Hepatocyte (in vitro differentiated cells): ENCODE measurements around the gene IL1RAPL2. TPM values are rescaled to one million over a fixed set of nuclear protein-coding genes. Genes with fewer than 3 reads are reported as not detected.
A peak's percentile ranks its signal among the peaks of the same experiment; 100 is the strongest.

Experiments used
- DNase-seq: peaks from one replicate; pipeline ENCODE4 v3.0.0-alpha.2; 2016; ENCODE audit warnings: low spot score
- H2AFZ ChIP-seq: fragments of 200-600 bp; sonication (generic); 2 replicates; pipeline ENCODE4 v1.6.0; 2016; ENCODE audit warnings: antibody characterized with exemption, mild to moderate bottlenecking
- H3K27ac ChIP-seq: fragments of 200-600 bp; sonication (generic); 2 replicates; pipeline ENCODE4 v1.5.1; 2016; ENCODE audit warnings: mild to moderate bottlenecking
- H3K27me3 ChIP-seq: fragments of 200-600 bp; sonication (generic); 2 replicates; pipeline ENCODE4 v1.6.1; 2016
- H3K36me3 ChIP-seq: fragments of 200-600 bp; sonication (generic); replicated peaks from 2 replicates; pipeline ENCODE4 v1.5.1; 2016; ENCODE audit warnings: low read depth; ENCODE audit not compliant: insufficient read depth
- H3K4me1 ChIP-seq: fragments of 200-600 bp; sonication (generic); 2 replicates; pipeline ENCODE4 v1.5.1; 2016; ENCODE audit warnings: mild to moderate bottlenecking, moderate library complexity; ENCODE audit not compliant: insufficient read depth
- H3K4me2 ChIP-seq: fragments of 200-600 bp; sonication (generic); 2 replicates; pipeline ENCODE4 v1.6.0; 2016
- H3K4me3 ChIP-seq: fragments of 200-600 bp; sonication (generic); 2 replicates; pipeline ENCODE4 v1.5.1; 2016; ENCODE audit warnings: mild to moderate bottlenecking
- H3K79me2 ChIP-seq: fragments of 200-600 bp; sonication (generic); 2 replicates; pipeline ENCODE4 v1.6.0; 2017; ENCODE audit warnings: mild to moderate bottlenecking
- H3K9me2 ChIP-seq: fragments of 200-600 bp; sonication (generic); replicated peaks from 2 replicates; pipeline ENCODE4 v1.6.0; 2017; ENCODE audit warnings: mild to moderate bottlenecking; ENCODE audit not compliant: insufficient read depth
- H3K9me3 ChIP-seq: fragments of 200-600 bp; sonication (generic); 2 replicates; pipeline ENCODE4 v1.5.1; 2016; ENCODE audit warnings: low read depth, mild to moderate bottlenecking
- H4K20me1 ChIP-seq: fragments of 200-600 bp; sonication (generic); 2 replicates; pipeline ENCODE4 v1.6.0; 2016; ENCODE audit warnings: mild to moderate bottlenecking; ENCODE audit not compliant: insufficient read depth, poor library complexity, severe bottlenecking
- EZH2 ChIP-seq: fragments of 200-600 bp; sonication (generic); IDR thresholded peaks from 2 replicates; pipeline ENCODE4 v1.6.1; 2016; ENCODE audit warnings: antibody characterized with exemption, mild to moderate bottlenecking, borderline replicate concordance
- EZH2phosphoT487 ChIP-seq: fragments of 200-600 bp; sonication (generic); IDR thresholded peaks from one replicate; pipeline ENCODE4 v1.6.1; 2018; ENCODE audit warnings: antibody characterized with exemption, mild to moderate bottlenecking, low read depth, moderate library complexity; ENCODE audit not compliant: unreplicated experiment, severe bottlenecking
- WGBS: methylation state at CpG from one replicate; pipeline ENCODE4 v1.1.6; 2016; ENCODE audit warnings: low lambda C conversion rate; ENCODE audit errors: missing lambda C conversion rate; 5-methylcytosine and 5-hydroxymethylcytosine counted together
- polyA plus RNA-seq: library from polyadenylated mRNA; unstranded; fragments of >200 nt; fragmentation: Nextera tagmentation; extraction: Ambion mirVana; gene quantifications from 2 replicates; pipeline ENCODE4 v1.2.1, GENCODE V29; 2016
- total RNA-seq: library from RNA; depleted of rRNA; stranded (reverse); fragments of >200 nt; gene quantifications from 2 replicates; pipeline ENCODE4 v1.2.3, GENCODE V29; 2014
- TF ChIP-seq, protein P1 (sequence below): fragments of 200-600 bp; sonication (generic); IDR thresholded peaks from 2 replicates; pipeline ENCODE4 v1.5.1; 2016; ENCODE audit warnings: antibody characterized with exemption, mild to moderate bottlenecking; ENCODE audit not compliant: poor library complexity

IL1RAPL2 gene
- total and polyA plus RNA-seq, 2 experiments from 2014 or later, result 0.40 TPM; not detected in 1

DNA sequence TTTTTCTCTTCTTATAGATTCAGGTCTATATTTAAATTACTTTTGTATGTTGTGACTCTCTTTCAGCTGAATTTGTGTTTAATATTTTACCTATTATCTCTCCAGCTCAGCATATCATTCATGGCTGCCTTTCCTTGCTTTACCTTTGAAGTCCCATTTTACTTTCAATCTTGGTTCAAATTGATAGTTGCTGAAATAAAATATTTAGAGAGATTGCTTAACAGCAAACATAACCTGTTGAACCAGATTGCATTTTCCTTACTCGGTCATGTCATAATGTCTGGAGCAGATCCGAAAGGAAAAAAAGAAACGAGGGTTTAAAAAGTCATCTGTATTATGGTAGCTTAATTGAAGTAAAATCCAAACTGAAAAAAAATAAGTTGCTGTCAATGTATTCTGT is 94.1 kb downstream of the IL1RAPL2 start:
- Histone ChIP-seq H3K4me1 (no peaks in the 10 kb centered on the region), H4K20me1 (no peaks in the 10 kb centered on the region), H3K4me3 (no peak overlapping the region), H3K4me2 (no peak overlapping the region), H3K9me3 (no peaks in the 10 kb centered on the region), H3K36me3 (no peaks in the 10 kb centered on the region), H3K27me3 (no peaks in the 10 kb centered on the region), H3K9me2 (no peaks in the 10 kb centered on the region), H3K27ac (no peak overlapping the region), H3K79me2 (no peaks in the 10 kb centered on the region), H2AFZ (no peak overlapping the region)
- 85% methylated on average over 3 of the region's 3 CpGs for WGBS
- DNase-seq, result no peak
- TF ChIP-seq EZH2phosphoT487 (no peak), EZH2 (no peak)
- TF ChIP-seq, protein P1, sequence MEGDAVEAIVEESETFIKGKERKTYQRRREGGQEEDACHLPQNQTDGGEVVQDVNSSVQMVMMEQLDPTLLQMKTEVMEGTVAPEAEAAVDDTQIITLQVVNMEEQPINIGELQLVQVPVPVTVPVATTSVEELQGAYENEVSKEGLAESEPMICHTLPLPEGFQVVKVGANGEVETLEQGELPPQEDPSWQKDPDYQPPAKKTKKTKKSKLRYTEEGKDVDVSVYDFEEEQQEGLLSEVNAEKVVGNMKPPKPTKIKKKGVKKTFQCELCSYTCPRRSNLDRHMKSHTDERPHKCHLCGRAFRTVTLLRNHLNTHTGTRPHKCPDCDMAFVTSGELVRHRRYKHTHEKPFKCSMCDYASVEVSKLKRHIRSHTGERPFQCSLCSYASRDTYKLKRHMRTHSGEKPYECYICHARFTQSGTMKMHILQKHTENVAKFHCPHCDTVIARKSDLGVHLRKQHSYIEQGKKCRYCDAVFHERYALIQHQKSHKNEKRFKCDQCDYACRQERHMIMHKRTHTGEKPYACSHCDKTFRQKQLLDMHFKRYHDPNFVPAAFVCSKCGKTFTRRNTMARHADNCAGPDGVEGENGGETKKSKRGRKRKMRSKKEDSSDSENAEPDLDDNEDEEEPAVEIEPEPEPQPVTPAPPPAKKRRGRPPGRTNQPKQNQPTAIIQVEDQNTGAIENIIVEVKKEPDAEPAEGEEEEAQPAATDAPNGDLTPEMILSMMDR, result no peak

GRCh38 chrX:104662694-104663093 is 96.7 kb downstream of the IL1RAPL2 start:
- no peaks in the 10 kb centered on the region for H3K9me2 ChIP-seq
- H3K36me3 ChIP-seq, result no peaks in the 10 kb centered on the region
- H3K9me3 ChIP-seq, result no peaks in the 10 kb centered on the region
- no peaks in the 10 kb centered on the region for H4K20me1 ChIP-seq
- H2AFZ ChIP-seq, result no peak overlapping the region
- H3K27ac ChIP-seq, result no peak overlapping the region
- H3K27me3 ChIP-seq, result no peaks in the 10 kb centered on the region
- H3K4me1 ChIP-seq, result no peaks in the 10 kb centered on the region
- no peak overlapping the region for H3K4me2 ChIP-seq
- DNase-seq, result no peak
- TF ChIP-seq EZH2, result no peak
- TF ChIP-seq, protein P1, result no peak
- TF ChIP-seq EZH2phosphoT487, result no peak
- no peaks in the 10 kb centered on the region for H3K79me2 ChIP-seq
- H3K4me3 ChIP-seq, result no peak overlapping the region

GRCh38 chrX:104665691-104666090 is 99.7 kb downstream of the IL1RAPL2 start:
- 76% methylated on average over 1 of the region's 1 CpG for WGBS
- H3K36me3 ChIP-seq, result no peaks in the 10 kb centered on the region
- H2AFZ ChIP-seq, result no peak overlapping the region
- no peaks in the 10 kb centered on the region for H3K27me3 ChIP-seq
- DNase-seq, result no peak
- no peak overlapping the region for H3K4me3 ChIP-seq
- TF ChIP-seq, protein P1, result no peak
- TF ChIP-seq EZH2phosphoT487, result no peak
- no peak for TF ChIP-seq EZH2
- no peaks in the 10 kb centered on the region for H3K79me2 ChIP-seq
- no peaks in the 10 kb centered on the region for H3K4me1 ChIP-seq
- H3K4me2 ChIP-seq, result no peak overlapping the region
- H4K20me1 ChIP-seq, result no peaks in the 10 kb centered on the region
- no peak overlapping the region for H3K27ac ChIP-seq
- H3K9me2 ChIP-seq, result no peaks in the 10 kb centered on the region
- no peaks in the 10 kb centered on the region for H3K9me3 ChIP-seq

DNA sequence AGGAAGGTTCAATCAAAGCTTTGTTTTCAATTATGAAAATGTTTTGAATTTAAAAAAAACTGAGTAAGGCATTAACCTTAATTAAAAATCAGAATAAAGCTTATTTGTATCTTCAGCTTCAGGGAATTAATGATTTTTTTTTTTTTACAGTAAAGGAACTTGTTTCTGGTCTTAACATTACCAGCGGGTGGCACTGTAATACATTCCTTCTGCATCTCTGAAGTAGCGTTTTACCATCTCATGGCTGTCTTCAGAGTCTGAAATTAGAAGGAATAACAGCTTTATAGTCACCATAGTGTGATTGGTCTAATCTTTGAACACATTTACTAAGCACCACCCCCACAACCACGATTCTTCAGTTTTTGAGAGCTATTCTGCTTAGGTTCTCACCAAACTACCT is 102.6 kb downstream of the IL1RAPL2 start:
- peak; percentile 20 for DNase-seq
- Histone ChIP-seq H3K79me2 (no peaks in the 10 kb centered on the region), H3K4me2 (no peak overlapping the region), H3K4me1 (no peaks in the 10 kb centered on the region), H3K36me3 (no peaks in the 10 kb centered on the region), H3K4me3 (no peak overlapping the region), H3K9me3 (no peaks in the 10 kb centered on the region), H3K27ac (no peak overlapping the region), H3K27me3 (no peaks in the 10 kb centered on the region), H2AFZ (no peak overlapping the region), H4K20me1 (no peaks in the 10 kb centered on the region), H3K9me2 (no peaks in the 10 kb centered on the region)
- WGBS, result 13% methylated on average over 3 of the region's 3 CpGs
- TF ChIP-seq, protein P1, result peak; percentile 42
- no peak for TF ChIP-seq EZH2
